ENCODE results near the gene NTN3. TPM values are rescaled to one million over a fixed set of nuclear protein-coding genes. Genes with fewer than 3 reads are reported as not detected.

NTN3 gene
- total RNA-seq, 1 experiment from 2014 or later, result not detected

GRCh38 chr16:2482249-2482648 lies 11.2 kb downstream of the NTN3 start:
- H3K4me3 Mint-ChIP-seq (ENCODE audit: low read depth, unreplicated experiment), result no peak overlapping the region
- H3K36me3 Mint-ChIP-seq (ENCODE audit: insufficient read depth, unreplicated experiment), result peaks cover 12% of the 10 kb centered on the region
- BruUV-seq (replicated peaks), result no TSS peak
- TF ChIP-seq CTCF (IDR thresholded peaks at IDR 0.05; ENCODE audit: unreplicated experiment), result no peak
- H3K4me1 Mint-ChIP-seq (ENCODE audit: low read depth, unreplicated experiment), result peaks cover 15% of the 10 kb centered on the region
- CTCF ChIA-PET, result no interaction called here
- no peaks in the 10 kb centered on the region for H3K9me3 Mint-ChIP-seq (ENCODE audit: low read depth, unreplicated experiment)
- no peaks in the 10 kb centered on the region for H3K27me3 Mint-ChIP-seq (ENCODE audit: unreplicated experiment)
- H3K27ac Mint-ChIP-seq (ENCODE audit: unreplicated experiment), result no peak overlapping the region
- no peak for DNase-seq
- intact Hi-C loops (cut with micrococcal nuclease; ENCODE audit: unreplicated experiment), result no loop called here

GRCh38 chr16:2482708-2483534 lies 11.8 kb downstream of the NTN3 start:
- peaks cover 12% of the 10 kb centered on the region for H3K4me1 Mint-ChIP-seq (ENCODE audit: low read depth, unreplicated experiment)

GRCh38 chr16:2483939-2484897 lies 13.1 kb downstream of the NTN3 start:
- CTCF ChIA-PET, result no interaction called here
- TF ChIP-seq CTCF (IDR thresholded peaks at IDR 0.05; ENCODE audit: unreplicated experiment), result no peak
- H3K27ac Mint-ChIP-seq (ENCODE audit: unreplicated experiment), result no peak overlapping the region
- peaks cover 17% of the 10 kb centered on the region for H3K36me3 Mint-ChIP-seq (ENCODE audit: insufficient read depth, unreplicated experiment)
- no peaks in the 10 kb centered on the region for H3K27me3 Mint-ChIP-seq (ENCODE audit: unreplicated experiment)
- H3K4me3 Mint-ChIP-seq (ENCODE audit: low read depth, unreplicated experiment), result no peak overlapping the region
- intact Hi-C loops (cut with micrococcal nuclease; ENCODE audit: unreplicated experiment), result no loop called here
- no peak for DNase-seq
- H3K9me3 Mint-ChIP-seq (ENCODE audit: low read depth, unreplicated experiment), result no peaks in the 10 kb centered on the region
- peaks cover 7% of the 10 kb centered on the region for H3K4me1 Mint-ChIP-seq (ENCODE audit: low read depth, unreplicated experiment)
- BruUV-seq (replicated peaks), result no TSS peak

More at GRCh38 chr16:2482708-2483534, 11.8 kb downstream of the NTN3 start:
- CTCF ChIA-PET, result no interaction called here
- no peak overlapping the region for H3K4me3 Mint-ChIP-seq (ENCODE audit: low read depth, unreplicated experiment)
- intact Hi-C loops (cut with micrococcal nuclease; ENCODE audit: unreplicated experiment), result no loop called here
- no peak for DNase-seq
- H3K27ac Mint-ChIP-seq (ENCODE audit: unreplicated experiment), result no peak overlapping the region
- no peak for TF ChIP-seq CTCF (IDR thresholded peaks at IDR 0.05; ENCODE audit: unreplicated experiment)
- no peaks in the 10 kb centered on the region for H3K9me3 Mint-ChIP-seq (ENCODE audit: low read depth, unreplicated experiment)
- H3K27me3 Mint-ChIP-seq (ENCODE audit: unreplicated experiment), result no peaks in the 10 kb centered on the region
- peaks cover 17% of the 10 kb centered on the region for H3K36me3 Mint-ChIP-seq (ENCODE audit: insufficient read depth, unreplicated experiment)
- no TSS peak for BruUV-seq (replicated peaks)

- Mint-ChIP-seq H3K4me3 (ENCODE audit: low read depth, unreplicated experiment) (no peak overlapping the region), H3K36me3 (ENCODE audit: insufficient read depth, unreplicated experiment) (peaks cover 17% of the 10 kb centered on the region)
- intact Hi-C loops (cut with micrococcal nuclease; ENCODE audit: unreplicated experiment), result no loop called here
Observed at GRCh38 chr16:2484898-2485508, 13.9 kb downstream of the NTN3 start.

More at GRCh38 chr16:2484898-2485508, 13.9 kb downstream of the NTN3 start:
- CTCF ChIA-PET, result no interaction called here
- H3K27ac Mint-ChIP-seq (ENCODE audit: unreplicated experiment), result no peak overlapping the region
- no TSS peak for BruUV-seq (replicated peaks)
- H3K27me3 Mint-ChIP-seq (ENCODE audit: unreplicated experiment), result no peaks in the 10 kb centered on the region
- no peak for DNase-seq
- TF ChIP-seq CTCF (IDR thresholded peaks at IDR 0.05; ENCODE audit: unreplicated experiment), result no peak
- peaks cover 7% of the 10 kb centered on the region for H3K4me1 Mint-ChIP-seq (ENCODE audit: low read depth, unreplicated experiment)
- no peaks in the 10 kb centered on the region for H3K9me3 Mint-ChIP-seq (ENCODE audit: low read depth, unreplicated experiment)
